GM19025 (cell line): ENCODE data around the gene FHOD3.
"Not testable (repeated sequence)": the region's sequence is repeated elsewhere in the genome, so short reads cannot be mapped to it uniquely, and the experiment has no call there.

Experiments used
- ATAC-seq: cut with Tn5 transposase; IDR thresholded peaks from one replicate; pipeline ENCODE4 v1.9.1; 2021; ENCODE audit warnings: mild to moderate bottlenecking, low read depth, moderate library complexity; ENCODE audit not compliant: unreplicated experiment

The FHOD3 gene

GRCh38 chr18:36440614-36441013 is 143.1 kb downstream of the FHOD3 start:
- ATAC-seq = no peak

DNA sequence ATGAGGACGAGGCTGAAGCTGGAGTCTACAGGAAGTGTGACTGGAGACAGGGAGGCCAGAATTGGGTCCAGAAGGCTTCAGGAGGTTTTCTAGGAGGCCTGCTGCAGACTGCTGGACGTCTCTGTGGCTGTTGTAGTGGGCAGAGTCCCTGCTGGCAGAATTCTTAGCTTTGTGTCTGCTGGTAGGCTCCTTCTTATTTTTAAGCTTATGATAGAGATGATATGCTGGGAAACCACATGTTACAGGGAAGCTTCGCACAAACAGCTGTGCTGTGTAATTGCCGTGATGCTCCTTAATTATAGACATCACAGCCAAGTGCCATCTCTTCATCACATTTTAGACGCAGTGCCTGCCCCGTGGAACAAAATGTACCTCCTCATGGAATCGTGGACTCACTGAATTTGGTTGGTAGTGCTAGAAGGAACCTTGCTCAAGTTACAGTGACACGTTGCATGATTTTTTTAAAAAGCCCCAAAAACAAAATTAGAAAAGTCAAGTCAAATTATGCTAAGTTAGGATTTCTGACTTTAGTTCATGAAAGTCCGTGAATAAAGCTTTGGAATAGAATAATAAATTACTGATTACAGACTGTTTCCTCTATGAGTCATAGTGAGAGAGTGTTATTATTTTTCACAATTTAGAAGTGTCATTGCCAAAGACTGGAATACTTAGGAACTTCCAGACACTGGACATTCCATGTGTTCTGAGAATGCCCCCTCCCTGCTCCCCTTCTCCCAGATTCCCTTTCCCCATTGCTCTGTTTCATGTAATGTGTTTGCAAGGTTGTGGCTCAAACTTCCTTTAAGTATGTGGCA is 144.1 kb downstream of the FHOD3 start:
- no peak for ATAC-seq

DNA sequence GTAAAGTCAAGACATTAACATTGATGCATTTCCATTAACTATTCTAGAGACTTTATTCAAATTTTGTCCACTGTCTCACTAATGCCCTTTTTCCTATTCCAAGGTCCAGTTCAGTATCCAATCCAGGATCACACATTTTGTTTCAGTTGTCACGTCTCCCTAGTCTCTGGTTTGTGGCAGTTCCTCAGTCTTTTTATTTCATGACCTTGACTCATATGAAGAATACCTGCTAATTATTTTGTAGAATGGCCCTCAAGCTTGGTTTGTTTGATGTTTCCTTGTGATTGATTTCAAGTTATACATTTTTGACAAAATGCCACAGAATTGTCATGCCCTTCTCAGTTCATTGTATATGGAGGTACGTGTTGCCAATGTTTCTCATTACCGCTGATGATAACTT is 145.2 kb downstream of the FHOD3 start:
- ATAC-seq = no peak

- ATAC-seq = no peak
Observed at GRCh38 chr18:36446059-36446458, 148.5 kb downstream of the FHOD3 start.

DNA sequence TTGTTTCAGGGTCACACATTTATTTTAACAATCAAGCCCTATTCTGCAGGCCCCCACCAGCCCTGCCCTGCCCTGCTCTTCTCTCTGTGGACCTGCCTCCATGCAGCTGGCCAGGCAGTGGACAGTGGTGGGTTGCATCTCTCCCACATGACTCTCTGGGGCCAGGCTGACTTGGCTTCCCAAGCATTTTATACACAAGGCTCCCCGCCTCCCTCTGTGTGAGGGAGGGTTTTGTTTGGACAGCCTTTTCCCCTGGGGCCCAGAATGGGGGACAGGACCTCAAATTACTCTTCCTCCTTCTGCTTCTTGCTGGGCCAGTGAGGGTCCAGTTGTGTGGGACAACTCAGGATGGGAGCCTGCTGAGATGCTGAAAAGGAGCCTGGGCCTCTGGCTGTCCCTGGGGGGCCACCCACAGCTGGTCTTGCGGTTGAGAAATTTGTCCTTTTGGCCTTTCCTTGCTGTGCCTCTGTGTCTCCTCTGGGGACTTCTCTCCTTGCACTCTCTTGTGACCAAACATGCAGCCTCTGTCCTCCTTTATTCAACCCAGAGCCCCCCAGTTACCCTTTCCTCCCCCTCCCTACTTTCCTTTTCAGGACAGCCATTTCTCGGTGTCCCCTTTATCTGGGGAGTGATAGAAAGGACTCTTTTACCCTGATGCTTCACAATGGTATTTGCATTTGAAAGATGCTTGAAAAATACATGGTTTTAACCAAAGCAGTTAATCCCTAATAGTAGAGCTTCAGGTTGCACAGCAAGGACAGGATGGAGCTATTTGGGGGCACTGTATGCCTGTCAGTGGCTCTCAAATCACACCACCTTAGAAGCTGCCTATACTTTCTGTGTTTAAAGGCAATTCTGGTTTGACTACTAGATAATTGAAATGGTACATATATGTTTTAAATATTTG is 151.1 kb downstream of the FHOD3 start:
- ATAC-seq = no peak

DNA sequence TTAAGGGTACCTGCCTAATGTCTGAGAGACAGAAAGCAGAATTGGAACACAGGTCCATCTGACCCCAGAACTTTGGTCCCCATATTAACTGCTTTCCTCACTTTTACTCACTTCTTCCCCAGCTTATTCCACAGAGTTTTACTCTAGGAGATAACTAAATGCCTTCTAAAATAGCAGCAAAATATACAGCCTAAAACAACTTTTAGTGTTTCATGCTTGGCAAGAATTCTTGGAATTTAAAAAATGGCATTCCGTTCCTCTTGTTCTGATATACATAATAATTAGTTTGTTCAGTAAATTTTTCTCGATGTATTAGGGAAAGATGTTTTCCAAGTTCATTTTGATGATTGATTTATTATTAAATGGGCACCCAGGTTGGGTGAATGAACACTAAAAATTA is 151.9 kb downstream of the FHOD3 start:
- no peak for ATAC-seq

DNA sequence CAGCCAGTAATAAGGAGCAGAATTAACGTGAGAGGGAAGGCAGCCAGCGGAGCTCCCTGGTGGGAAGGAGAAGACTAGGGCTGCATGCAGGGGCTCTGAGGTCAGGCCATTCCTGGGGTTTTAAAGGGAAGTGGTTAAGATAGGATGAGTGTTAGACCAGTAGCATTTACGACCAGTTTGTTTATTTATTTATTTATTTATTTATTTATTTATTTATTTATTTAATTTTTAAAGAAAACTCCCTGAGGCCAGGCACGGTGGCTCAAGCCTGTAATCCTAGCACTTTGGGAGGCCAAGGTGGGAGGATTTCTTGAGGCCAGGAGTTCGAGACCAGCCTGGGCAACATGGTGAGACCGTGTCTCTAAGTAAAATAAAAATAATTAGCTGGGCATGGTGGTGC is 152.8 kb downstream of the FHOD3 start:
- no peak for ATAC-seq

DNA sequence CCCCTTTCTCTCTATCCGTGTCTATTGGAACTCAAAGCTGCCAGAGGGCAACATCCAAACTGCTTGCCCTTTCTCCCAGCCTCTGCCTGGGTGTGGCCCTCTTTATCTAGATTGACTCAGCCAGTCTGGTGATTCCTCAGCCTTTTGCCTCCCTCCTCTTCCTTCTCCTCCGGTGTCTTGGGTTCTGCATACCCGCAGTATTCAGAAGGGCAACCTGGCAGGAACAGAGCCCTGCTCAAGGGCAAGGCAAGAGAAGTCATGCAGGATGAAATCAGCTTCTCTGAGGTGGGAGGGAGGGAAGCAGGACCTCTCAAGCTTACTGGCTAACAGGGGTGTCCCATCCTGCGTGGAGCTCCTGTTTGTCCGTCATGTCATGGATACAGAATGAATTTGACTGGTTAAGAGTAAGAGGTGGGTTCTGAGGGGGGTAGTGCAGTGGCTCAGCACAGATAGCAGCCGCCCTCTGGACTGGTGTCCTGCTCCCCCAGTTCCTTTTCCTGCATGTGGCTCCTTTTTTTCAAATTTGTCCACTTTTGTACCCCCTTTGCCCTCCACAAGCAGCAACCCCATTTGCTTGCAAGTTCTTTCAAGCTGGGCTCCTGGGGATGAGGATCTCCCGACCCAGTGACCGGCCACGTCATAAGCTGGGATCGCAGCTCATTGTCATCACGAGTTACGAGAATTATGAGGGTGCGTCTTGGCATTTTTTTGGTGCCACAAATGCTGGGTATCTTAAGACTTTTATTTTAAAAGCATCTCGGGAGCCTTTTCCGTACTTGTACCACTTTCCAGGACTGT is 154.1 kb downstream of the FHOD3 start:
- no peak for ATAC-seq

DNA sequence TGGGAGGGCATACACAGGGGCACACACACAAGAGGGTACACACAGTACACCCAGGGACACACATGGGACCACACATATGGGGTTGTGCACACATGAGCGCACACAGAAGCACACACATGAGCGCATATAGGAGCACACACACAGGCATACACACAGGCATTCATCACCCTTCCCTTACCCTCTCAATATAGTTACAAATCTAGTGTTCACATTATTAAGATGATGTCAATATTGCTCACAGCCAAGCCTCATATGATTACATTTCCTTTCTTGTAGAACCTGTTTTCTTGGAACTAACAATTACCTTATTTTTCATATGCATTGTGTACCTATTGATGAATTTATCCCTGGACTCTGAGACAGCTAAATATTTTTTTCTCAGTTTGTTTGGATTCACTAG is 156.7 kb downstream of the FHOD3 start:
- ATAC-seq = no peak

DNA sequence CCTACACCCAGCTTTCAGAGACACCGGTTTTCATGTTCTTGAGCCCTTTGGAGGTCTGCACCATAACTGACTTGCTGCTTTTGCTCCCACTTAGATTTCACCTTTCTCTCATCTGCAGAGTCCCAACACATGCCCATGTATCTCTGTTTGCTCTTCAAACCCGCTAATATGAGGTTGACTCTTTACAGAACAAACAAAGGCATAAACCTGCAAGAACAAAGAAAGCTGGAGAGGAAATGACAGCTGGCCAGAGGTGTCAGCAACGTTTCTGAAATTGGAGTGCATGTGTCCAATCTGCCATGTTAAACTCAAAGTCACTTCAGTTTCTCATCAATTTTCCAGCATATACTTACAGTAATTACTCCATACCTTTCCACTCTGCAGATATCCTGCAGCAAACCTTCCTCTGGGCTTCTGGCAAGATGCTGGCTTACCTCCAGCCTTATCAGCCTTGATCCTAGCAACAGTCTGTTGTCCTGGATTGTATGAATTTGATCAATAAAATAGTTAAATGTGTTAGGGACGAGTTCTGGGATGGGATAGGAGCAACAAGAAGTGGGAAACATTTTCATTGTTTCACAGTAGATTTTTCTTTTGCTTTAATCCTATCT is 157.4 kb downstream of the FHOD3 start:
- no peak for ATAC-seq

GRCh38 chr18:36455931-36456330 is 158.4 kb downstream of the FHOD3 start:
- ATAC-seq = no peak

DNA sequence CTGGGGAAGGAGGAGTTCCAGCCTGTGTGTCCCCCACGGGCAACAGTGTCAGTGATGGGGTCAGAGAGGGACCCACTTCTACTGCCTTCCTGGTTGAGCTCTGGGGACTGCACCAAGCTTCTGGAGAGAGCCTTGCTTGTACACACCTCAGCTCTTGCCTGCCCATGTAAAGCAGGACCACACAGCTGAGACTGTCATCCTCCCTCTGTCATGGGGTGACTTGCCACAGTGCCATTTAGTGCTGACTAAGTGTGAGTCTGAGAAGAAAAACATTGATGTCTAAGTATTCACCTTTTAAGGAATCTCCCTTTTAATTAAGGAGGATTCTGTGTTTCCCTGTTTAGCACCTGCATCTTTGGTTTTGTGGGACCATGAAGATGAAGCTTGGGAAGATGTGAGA is 159.1 kb downstream of the FHOD3 start:
- no peak for ATAC-seq

- no peak for ATAC-seq
Observed at GRCh38 chr18:36457683-36458082, 160.2 kb downstream of the FHOD3 start.

GRCh38 chr18:36458306-36458705 is 160.8 kb downstream of the FHOD3 start:
- ATAC-seq = no peak

- ATAC-seq = no peak
Observed at GRCh38 chr18:36459203-36459602, 161.7 kb downstream of the FHOD3 start.

GRCh38 chr18:36459786-36460185 is 162.3 kb downstream of the FHOD3 start:
- ATAC-seq = no peak

GRCh38 chr18:36460324-36460850 is 162.9 kb downstream of the FHOD3 start:
- ATAC-seq = no peak

GRCh38 chr18:36460854-36461253 is 163.3 kb downstream of the FHOD3 start:
- ATAC-seq = no peak

- no peak for ATAC-seq
Observed at GRCh38 chr18:36461551-36461987, 164.1 kb downstream of the FHOD3 start.

- ATAC-seq = not testable (repeated sequence)
Observed at GRCh38 chr18:36463516-36463915, 166.0 kb downstream of the FHOD3 start.
